Ammon's horn (tissue), 1 donor: ENCODE measurements around the gene UGT1A6.

Source experiments
- DNase-seq: peaks from one replicate; pipeline ENCODE4 v3.0.0-alpha.2; 2016; ENCODE audit warnings: low spot score

UGT1A6 gene

DNA sequence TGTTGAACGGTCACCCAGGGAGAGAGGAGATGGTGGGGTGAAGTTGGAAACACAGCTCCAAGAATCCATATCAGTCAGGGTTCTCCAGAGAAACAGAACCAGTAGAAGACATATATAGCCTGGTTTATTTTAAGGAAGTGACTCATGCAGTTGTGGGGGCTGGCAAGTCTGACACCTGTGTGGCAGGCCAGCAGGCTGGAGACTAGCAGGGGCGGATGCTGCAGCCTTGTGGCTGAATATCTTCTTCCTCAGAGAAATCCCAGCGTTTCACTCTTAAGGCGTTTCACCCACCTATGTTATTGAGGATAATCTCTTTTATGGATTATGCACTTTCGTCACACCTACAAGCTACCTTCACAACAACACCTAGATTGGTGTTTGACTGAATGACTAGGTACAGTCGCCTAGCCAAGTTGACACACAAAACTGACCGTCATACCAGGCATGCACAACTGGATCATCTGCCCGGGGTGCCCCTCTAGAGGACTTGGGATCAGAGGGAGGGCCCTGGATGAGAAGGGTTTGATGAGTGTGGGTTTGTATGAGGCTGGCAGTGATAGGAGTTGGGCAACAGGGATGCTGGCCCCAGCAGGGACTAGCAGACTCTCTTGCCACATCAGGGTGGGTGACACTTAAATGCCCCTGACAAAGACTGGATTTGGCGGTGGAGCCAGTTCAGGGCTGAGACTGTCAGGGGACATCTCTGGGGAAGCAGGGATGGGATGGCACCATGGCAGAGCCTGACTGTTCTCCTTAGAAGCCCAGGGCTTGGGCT, 108.9 kb downstream of the UGT1A6 start:
- DNase-seq: no peak

DNA sequence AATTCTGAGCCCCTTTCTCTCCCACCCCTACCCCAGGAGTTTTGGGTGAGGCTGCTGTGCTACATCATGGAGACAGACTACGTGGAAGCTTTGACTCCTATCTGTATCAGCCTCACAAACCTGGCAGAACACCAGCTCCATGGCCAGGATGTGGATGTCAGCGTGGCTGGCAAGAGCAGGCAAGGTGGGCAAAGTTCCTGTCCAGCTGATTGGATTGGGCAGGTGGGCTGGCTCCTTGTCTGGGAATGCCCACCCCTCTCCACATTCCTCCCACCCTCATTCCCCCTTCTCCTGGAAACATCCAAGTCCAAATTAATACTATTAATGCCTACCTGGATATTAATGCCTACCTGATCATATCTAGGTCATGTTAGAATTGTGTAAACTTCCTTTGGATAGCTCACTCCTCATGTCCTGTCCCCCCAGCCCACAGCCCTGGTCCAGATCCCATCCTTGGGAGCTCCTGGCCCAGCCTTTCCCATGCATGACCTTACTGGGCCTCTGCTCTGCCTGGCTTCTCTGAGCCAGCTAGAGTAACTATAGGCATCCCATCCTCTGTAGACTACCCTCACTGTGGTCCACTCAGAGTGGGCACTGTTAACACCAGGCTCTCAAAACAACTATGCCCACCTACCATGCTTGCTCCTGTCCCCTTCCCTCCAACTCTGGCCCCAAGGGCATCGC, 109.6 kb downstream of the UGT1A6 start:
- no peak for DNase-seq

DNA sequence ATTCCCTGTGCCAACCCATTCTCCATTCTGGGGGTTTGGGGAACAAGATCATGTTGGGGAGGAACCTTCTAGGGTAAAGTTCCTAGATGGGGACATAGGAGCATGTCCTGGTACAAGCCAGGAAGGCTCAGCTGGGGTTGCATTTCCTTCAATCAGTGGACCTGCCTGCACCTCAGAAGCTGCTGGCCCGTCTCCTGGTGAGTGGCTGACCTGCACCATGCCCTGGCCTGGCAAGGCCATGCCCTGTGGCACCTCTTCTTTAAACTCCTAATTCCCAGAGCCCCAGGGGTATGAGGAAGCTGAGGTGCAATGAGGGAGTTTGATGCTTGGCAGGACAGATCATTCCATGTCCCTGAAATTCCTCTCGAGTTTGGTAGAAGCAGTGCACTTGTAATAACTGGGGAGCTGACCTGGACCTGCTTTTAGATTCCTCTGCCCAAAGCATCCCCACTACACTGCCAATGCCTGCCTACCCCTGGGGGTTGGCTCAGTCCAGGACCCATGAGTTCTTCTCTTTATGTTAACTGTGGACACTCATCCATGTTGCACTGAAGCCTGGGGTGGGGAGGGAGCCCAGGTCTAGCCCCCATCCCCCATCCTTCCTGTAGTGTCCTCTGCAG, 110.7 kb downstream of the UGT1A6 start:
- no peak for DNase-seq

DNA sequence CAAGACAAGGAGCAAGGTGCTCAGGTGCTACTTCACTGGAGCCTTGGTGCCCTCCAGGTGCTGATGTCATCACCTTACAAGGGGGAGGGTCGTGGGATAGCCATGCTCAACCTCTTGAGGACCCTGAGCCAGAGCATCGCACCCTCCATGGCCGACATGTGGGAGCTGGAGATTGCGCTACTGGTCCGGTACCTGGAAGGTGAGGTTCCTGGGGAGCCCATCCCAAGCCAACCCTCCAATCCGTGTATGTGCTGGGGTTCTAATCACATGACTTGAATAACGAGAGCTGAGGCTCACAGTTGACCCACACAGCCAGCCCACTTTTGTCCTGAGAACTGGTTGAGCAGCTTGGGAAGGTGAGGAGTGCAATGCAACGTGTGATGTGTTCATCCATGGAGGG, 111.3 kb downstream of the UGT1A6 start:
- DNase-seq: no peak

DNA sequence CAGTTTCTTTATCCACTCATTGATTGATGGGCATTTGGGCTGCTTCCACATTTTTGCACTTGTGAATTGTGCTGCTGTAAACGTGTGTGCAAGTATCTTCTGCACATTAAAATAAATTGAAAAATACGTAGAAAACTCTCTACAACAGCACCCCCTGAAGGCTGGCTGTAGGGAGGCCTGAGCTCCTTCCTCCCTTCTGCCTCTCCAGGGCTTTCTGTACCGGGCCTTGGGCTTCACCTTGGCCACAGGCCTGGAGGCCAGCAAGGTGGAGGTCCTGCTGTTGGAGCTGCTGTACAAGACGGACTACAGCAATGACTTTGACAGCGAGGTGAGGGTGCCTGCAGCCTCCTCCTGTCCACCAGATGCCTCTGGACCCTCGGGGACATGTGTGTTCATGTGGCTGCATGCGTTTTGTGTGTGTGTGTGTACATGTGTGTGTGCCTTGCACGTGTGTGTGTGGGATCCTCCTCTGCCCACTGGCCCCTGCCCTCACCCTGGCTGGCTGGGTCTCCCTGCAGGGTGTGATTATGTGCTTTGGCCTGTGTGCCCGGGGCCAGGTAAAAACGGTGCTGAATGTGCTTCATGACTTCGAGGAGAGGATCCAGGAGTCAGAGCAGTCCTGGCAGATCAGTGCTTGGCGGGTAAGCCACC, 114.7 kb downstream of the UGT1A6 start:
- no peak for DNase-seq

DNA sequence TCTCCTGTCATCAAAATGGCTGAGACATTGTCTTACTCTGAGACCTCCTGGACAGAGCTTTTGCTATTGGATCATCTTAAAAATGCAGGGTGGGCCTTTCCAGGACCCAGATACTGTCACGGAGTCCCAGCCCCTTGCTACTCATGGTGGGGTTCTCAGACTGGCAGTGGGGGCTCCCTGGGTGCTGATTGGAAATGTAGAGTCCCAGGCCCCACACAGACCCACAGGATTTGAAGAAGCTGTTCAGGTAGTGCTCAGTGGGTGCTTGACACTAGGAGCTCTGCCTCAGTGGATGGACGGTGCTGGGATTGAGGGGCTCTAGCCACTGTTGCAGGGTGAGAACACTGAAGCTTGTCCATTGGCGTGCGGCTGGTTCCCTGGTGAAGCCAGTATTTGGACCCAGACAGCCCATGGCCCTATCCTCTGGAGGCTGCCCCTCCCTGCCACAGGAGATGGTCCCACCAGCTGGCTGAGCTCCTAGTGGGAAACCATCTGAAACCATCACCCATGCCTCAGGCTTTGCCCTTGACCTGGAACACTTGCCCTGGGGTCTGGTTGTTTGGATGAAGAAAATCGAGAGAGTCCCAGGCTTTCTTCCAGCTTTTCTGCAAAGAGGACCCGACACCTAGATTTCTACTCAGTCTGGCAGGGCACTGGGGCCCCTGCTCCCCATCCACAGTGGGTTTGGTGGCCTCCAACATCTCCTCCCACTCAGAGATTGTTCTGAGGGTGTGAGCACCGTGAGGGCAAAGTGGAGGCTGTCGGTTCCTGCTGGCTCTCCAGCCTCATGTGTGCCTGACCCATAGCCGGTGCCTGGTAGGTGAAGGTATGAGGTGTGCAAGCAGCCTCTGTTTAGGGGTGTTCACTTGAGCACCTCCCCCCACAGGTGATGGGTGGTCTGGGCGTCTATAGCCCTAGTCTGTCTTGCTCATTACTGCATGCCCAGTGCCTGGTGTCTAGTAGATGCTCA, 115.6 kb downstream of the UGT1A6 start:
- no peak for DNase-seq

DNA sequence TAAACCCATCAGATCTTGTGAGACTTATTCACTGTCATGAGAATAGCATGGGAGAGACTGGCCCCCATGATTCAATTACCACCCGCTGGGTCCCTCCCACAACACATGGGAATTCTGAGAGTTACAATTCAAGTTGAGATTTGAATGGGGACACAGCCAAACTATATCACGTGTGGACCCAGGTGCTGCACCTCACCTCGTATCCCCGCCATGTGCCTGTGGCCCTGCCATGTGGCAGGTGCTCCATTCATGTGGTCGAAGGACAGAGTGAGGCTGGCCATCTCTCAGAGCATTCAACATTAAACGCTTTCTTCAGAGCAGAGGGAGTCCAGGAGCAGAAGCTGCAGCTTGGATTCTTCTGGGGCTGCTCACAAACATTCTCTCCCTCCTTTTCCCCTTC, 117.7 kb downstream of the UGT1A6 start:
- DNase-seq: no peak

DNA sequence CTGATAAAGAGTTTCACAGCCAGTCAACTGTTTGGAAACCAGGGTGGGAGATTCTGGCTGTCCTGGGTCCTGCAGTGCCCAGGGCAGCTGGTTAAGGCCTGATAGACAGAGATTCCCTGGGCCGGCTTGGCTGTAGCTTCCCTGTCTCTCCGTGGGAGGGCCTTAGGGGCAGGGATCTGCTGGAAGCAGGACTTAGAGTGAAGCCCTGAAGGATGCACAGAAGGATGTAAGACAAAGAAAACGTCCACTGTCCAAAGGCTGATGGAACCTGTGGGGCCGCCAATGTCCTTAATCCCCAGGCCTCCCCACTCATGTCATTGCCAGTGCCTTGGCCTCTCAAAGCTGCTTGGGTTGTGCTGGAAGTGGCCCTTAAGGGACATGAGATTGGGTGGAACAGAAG, 118.4 kb downstream of the UGT1A6 start:
- DNase-seq: no peak

DNA sequence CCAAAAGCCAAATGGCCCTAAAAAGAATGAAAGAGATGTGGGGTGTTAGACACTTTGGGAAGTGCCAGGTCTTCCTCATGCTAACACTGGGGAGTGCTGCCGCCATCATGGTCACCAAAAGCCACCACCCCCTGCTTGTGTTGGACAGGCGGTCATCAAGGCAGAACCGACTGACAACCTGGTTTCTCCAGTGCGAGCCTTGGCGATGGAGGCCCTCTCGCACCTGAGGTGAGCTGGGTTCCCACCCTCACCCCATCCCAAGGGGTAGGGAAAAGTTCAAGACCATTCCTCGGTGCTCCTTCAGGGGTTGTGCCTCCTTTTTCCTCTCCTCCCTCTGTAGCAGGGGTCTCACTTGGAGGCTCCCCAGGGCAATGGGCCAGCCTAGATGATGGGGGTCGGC, 119.0 kb downstream of the UGT1A6 start:
- no peak for DNase-seq

DNA sequence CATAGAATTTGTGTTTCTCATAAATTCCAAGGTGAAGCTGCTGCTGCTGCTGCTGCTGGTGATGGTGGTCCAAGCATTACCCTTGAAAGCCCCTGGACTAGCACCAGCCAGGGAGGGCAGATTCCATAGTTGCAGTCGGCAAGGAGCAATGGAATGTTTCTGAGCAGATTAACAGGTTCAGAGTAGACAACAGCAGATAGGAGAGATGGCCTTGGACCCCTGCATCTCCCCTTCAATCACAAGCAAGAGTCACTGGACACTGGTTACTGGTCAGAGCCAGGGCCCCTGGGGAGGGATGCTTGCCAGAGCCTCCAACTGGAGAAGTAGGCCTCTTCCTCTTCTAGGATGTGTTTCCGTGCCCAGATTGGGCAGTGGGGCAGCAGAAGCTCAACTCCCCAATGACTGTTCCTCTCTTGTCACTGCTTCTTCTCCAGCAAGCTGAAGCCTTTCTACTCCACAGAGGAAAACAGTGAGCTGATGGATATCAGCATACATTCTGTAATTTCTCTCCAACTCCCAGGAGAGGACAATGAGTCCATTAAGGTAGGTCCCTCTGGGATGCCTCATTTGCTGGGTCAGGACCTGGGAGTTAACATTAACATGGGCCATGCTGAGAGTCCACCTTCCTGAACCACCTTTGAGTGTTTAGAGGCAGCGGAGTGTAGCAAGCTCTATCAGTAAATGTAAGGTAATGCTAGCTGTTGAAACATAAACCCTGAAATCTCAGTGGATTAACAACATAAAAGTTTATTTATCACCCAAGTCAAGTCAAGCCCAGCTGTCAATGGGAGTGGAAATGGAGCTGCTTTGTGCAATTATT, 120.8 kb downstream of the UGT1A6 start:
- no peak for DNase-seq

DNA sequence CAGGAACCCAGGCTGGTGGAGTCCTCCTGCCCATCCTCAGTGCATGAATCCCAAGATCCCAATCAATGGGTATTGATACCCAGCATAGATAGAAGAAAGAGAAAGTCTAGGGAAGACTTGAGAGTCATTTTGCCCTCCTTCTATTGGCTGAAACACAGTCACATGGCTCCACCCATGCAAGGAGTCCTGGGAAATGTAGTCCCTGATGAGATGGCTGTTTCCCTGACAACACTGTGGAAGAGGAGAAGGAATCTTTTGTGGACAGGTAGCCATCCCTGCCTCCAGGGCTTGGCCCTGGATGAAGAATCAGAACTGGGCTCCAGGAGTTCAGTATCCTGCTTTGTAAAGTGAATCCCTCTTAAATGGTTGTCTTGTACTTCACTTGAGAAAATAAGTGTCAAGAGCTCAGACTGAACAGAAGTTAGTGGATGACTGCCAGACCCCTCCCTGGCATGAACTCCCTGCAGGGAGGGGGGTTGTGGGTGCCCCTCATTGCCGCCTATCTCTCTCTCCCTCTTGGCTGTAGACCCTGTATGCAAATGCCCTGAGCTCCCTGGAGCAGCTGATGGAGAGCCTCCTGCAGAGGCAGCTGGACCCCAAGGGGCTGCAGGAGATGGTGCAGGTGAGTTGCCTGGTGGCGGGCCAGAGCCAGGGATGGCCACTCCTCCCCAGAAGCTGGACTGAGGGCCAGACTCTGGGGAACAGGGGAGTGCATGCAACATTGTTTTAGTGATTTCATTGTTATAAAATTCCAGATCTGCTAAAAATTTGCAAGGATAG, 121.6 kb downstream of the UGT1A6 start:
- DNase-seq: no peak

DNA sequence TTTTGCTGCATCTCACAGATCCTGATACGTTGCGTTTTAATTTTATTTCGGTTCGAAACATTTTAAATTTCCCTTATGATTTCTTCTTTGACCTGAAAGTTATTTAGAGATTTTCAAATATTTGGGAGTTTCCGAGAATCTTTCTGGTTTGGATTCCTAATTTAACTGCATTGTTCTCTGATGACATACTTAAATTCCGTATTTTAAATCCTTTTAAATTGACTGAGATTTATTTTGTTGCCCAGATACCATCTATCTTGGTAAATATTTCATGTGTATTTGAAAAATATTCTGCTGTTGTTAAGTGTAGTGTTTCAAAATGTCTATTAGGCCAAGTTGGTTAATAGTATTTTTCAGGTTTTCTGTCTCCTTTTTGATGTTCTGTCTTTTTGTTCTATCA, 123.2 kb downstream of the UGT1A6 start:
- no peak for DNase-seq

DNA sequence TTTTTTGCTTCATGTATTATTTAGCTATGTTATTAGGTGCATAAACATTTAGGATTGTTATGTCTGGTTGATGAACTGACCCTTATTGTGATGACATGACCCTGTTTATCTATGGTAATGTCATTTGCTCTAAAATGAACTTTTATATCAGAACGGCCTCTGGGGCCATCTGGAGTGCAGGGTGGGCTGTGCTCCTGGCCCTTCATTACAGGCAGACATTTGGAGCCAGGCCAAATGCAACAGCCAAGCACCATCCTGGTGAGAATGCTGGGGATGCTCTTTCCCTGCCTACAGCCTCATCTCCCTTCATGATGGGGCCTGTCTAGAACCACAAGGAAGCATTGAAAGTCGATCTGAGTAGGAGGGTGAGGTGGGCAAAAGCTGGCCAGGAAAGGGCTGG, 123.6 kb downstream of the UGT1A6 start:
- DNase-seq: no peak

DNA sequence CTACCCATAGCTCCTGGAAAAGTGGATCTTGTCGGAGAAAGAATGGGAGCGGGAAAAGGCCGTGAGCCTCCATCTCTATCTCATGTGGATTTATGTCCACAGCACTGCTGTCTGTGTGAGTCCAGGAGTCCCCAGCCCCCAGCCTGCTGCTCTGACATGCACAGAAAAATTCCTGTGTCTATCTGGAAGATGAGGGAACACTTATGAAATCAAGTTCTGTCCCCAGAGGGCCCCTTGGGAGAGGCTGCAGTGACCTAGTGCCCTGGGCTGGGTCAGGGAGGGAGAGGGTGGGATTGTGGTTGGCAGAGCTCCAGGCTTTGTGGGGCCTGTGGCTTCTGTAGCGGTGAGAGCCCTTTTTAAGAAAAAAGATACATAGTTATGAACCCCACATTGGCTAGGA, 124.1 kb downstream of the UGT1A6 start:
- DNase-seq: no peak

DNA sequence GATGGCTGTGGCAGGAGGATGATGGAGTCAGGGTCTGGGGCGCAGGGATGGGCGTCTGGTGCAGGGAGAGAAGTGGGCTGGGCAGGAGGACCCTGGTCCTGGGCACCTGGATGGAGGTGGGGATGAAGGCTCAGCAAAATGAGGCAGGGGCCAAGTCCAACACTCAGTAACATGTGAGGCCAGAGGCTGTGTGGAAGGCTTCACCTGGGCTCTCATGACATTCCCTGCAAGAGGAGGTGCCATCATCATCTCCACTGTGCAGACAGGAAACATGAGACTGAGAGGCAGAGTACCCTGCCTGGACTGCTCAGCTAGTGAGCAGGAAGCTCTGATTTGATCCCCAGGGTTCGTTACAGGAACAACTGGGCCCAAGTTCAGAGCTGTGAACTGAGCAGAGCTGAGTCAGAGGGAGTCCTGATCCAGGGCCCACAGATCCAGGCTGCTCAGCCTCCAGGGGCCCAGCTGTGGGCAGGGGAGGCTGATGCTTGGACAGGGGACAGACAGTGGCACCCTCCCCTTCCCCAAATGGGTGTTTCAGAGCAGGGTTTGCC, 124.7 kb downstream of the UGT1A6 start:
- no peak for DNase-seq

DNA sequence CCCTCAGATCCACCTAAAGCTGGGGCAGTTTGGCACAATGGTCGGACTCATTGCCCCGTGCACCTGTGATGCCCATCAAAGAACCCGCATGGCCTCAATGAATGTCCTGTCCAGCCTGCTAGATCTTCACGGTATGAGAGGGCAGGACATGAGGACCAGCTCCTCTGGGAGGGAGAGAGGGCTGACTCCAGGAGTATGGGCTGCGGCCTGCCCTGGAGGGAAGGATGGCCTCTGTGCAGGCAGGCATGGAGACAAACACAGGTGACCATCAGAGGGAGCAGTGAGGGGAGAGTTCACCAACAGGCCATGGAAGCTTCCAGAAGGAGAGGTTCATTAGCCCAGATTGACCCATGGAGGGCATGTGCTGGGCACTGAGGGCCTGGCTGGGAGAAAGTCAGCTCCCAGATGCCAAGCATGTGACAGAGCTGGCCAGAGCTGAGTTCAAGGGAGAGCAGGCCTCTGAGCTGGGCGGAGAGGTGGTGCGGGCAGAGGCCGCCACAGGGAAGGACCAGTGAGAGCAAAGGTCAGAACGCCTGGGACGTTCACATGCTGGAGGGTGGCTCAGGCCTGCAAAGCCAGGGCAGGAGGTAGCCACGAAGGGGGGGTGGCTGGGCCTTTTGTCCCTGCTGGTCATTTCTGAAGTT, 125.4 kb downstream of the UGT1A6 start:
- DNase-seq: no peak

DNA sequence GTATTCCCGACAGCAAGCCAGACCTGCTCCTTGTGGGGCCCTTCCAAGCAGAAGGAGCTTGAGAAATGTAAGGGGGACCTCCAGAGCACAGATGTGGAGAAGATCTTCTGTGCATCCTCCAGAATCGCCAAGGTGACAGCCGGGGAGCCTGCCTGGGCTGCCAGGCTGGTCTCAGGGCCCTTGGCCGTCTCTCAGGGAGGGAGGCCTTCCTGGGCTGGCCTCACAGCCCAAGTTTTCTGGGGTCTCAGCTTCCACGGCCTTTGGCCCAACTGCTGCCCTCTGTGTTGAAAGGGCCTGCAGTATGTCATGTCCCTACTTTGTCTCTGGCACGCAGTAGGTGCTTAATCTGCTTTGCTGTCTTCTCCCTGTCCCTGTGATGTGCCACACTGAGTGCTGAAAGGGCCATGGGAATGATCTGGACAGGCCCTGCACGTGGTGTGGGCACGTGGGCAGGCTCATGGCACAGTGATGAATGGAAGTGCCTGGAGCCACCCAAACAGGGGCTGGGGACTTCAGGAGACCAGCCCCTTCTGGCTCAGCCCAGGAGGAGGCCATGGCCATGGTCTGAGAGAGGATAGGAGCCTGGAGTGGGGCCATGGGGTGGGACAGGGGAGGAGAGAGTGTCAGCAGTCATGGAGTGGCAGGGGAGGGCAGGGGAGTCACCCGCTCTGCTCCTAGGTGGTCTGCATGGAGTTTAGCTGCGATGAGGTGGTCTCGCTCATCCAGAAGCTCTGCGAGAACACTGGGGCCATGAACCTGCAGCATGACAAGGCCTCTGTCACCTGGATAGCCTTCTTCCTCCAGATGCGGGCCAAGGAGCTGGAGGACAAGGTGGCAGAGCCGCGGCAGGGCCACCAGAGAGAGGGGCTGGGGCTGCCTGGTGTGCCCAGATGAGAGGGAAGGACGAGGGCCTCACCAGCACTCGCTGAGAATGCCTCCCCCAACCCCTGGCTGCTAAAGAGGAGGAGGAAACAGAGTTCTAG, 126.2 kb downstream of the UGT1A6 start:
- DNase-seq: no peak
